GM12875 (cell line): ENCODE results near the gene CASP14.
"Not testable (repeated sequence)": the region's sequence is repeated elsewhere in the genome, so short reads cannot be mapped to it uniquely, and the experiment has no call there.

Source experiments
- H3K4me3 ChIP-seq: one replicate; pipeline ENCODE4 v1.5.1; 2011; ENCODE audit warnings: low read depth, low read length, control low read depth
- TF ChIP-seq, protein P1 (sequence below): IDR thresholded peaks from 2 replicates; pipeline ENCODE4 v1.5.1; 2011; ENCODE audit warnings: low read depth, mild to moderate bottlenecking, control low read depth, inconsistent platforms, low read length, moderate library complexity, borderline replicate concordance; ENCODE audit not compliant: insufficient read depth

Gene CASP14

DNA sequence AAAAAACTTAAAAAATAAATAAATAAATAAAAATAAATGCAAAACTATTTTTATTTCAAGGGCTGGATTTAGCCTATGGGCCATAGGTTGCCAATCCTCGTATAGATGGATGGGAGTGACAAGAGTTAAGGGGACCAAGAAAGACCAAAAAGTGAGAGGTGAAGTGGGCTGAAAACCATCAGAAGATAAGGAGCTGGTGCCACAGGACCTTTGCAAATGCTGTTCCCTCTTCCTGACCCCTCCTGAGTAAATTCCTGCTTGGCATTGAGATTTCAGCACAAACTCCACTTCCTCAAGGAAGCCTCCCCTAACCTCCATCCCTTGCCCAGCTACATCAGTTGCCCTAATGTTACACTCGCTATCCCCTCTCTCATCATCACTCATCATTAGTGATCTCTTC lies 43.7 kb downstream of the CASP14 start:
- TF ChIP-seq, protein P1, sequence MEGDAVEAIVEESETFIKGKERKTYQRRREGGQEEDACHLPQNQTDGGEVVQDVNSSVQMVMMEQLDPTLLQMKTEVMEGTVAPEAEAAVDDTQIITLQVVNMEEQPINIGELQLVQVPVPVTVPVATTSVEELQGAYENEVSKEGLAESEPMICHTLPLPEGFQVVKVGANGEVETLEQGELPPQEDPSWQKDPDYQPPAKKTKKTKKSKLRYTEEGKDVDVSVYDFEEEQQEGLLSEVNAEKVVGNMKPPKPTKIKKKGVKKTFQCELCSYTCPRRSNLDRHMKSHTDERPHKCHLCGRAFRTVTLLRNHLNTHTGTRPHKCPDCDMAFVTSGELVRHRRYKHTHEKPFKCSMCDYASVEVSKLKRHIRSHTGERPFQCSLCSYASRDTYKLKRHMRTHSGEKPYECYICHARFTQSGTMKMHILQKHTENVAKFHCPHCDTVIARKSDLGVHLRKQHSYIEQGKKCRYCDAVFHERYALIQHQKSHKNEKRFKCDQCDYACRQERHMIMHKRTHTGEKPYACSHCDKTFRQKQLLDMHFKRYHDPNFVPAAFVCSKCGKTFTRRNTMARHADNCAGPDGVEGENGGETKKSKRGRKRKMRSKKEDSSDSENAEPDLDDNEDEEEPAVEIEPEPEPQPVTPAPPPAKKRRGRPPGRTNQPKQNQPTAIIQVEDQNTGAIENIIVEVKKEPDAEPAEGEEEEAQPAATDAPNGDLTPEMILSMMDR, result no peak
- no peak overlapping the region for H3K4me3 ChIP-seq

DNA sequence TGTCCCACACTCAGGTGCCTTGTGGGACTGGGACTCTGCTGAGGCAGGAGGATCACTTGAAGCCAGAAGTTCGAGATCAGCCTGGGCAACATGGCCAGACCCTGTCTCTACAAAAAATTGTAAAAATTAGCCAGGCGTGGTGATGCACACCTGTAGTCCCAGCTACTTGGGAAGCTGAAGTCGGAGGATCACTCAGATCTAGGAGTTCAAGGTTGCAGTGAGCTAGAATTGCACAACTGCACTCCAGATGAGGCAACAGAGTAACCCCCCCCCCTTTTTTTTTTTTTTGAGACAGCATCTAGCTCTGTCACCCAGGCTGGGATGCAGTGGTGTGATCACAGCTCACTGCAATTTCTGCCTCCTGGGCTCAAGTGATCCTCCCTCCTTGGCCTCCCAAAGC lies 46.9 kb downstream of the CASP14 start:
- TF ChIP-seq, protein P1, result no peak
- no peak overlapping the region for H3K4me3 ChIP-seq

DNA sequence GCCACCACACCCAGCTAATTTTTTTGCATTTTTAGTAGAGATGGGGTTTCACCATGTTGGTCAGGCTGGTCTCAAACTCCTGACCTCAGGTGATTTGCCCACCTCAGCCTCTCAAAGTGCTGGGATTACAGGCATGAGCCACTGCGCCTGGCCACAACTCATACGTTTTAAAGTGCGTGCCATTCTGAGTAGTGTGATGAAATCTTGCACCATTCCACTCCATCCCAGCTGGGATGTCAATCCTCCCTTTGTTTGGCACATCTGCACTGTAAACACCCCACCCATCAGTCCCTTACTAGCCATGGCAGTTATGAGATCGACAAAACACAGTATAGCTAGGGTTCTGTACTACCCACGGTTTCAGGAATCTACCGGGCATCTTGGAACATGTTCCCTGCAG lies 48.7 kb downstream of the CASP14 start:
- not testable (repeated sequence) for H3K4me3 ChIP-seq

DNA sequence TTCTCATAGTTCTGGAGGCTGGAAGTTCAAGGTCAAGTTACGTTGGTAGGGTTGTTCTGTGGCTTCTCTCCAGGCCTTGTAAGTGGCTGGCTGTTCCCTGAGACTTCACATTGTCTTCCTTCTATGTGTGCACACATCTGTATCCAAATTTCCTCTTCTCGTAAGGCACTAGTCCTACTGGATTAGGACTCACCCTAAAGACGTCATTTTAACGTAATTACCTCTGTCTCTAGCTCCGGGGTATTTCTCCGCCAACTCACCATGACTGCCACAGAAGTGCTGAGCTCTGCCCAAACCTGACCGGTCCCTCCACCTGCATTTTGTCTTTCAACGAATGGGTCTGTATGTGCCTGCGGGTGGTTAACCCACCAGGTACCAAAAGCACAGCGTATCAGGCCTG lies 49.2 kb downstream of the CASP14 start:
- TF ChIP-seq, protein P1, result no peak
- no peak overlapping the region for H3K4me3 ChIP-seq

DNA sequence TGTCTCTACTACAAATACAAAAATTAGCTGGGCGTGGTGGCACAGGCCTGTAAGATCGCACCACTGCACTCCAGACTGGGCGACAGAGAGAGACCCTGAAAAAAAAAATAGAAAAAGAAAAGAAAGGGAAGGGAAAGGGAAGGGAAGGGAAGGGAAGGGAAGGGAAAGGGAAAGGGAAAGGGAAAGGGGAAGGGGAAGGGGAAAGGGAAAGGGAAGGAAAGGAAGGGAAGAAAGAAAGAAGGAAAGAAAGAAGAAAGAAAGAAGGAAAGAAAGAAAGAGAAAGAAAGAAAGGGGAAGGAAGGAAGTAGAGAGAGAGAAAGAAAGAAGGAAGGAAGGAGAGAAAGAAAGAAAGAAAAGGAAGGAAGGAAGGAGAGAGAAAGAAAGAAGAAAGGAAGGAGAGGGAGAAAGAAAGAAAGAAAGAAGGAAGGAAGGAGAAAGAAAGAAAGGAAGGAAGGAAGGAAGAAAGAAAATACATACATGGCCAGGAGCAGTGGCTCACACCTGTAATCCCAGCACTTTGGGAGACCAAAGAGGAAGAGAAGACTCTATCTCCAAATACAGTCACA lies 49.8 kb downstream of the CASP14 start:
- H3K4me3 ChIP-seq, result no peak overlapping the region
- TF ChIP-seq, protein P1, result no peak

DNA sequence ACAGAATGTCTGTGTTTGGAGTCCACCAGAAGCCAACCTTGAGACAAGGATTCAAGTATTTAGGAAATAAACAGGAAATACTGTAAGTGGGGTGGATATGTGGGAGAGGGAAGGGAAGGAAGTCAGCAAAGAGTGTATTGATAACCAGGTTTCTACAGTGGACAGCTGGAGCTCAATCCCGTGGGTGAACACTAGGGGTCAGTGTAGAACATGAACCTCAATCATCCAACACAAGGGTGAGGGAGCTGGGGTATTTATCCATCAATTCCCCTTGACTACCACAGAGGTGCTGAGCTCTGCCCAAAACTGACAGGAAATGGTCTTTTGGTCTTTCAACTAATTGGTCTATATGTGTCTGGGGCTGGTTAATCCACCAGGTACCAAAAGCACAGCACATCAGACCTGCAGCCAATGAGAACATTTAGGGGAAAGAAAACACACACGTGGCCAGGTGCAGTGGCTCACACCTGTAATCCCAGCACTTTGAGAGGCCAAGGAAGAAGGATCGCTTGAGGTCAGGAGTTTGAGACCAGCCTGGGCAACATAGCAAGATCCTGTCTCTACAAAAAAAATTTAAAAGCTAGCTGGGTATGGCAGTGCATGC lies 52.3 kb downstream of the CASP14 start:
- H3K4me3 ChIP-seq, result no peak overlapping the region
- TF ChIP-seq, protein P1, result peak; percentile 63; the same call in 1 of the 2 replicates

DNA sequence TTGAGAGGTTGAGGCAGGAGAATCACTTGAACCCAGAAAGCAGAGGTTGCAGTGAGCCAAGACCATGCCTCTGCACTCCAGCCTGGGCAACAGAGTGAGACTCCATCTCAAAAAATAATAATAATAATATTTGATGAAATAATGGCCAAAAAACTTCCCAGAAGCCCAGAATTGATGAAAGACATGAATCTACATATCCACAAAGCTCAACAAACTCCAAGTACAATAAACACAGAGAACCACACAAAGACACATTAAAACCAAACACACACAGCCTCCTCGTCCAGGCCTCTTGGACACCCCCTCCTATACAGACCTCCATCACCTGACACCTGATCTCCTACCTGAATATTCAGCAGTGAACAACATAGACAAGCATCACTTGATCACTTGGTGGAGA lies 54.7 kb downstream of the CASP14 start:
- TF ChIP-seq, protein P1, result no peak
- H3K4me3 ChIP-seq, result no peak overlapping the region
